Stimulated activated CD4-positive, alpha-beta T cell treated with anti-CD3 and anti-CD28 coated beads, Interleukin-15, amount 100 ng/mL, for 24 hours (primary cell): ENCODE data around the gene CDV3.
"Not testable (repeated sequence)": the region's sequence is repeated elsewhere in the genome, so short reads cannot be mapped to it uniquely, and the experiment has no call there.

ENCODE experiments used
- DNase-seq: peaks from one replicate; pipeline ENCODE4 v3.0.0-alpha.2; 2020

CDV3 gene

GRCh38 chr3:133573629-133574194, at the start of gene CDV3:
Gene CDV3, plus strand, starts transcription at chr3:133573686. Its CDS starts 359 bp downstream, at chr3:133574045.
- no peak for DNase-seq

GRCh38 chr3:133523758-133524157, 49.7 kb upstream of the CDV3 start:
- DNase-seq, result not testable (repeated sequence)

- DNase-seq, result no peak
Observed at GRCh38 chr3:133525435-133525834, 48.1 kb upstream of the CDV3 start.

GRCh38 chr3:133527081-133527715, 46.3 kb upstream of the CDV3 start:
- DNase-seq, result no peak

GRCh38 chr3:133529809-133530208, 43.7 kb upstream of the CDV3 start:
- no peak for DNase-seq

- no peak for DNase-seq
Observed at GRCh38 chr3:133531981-133532380, 41.5 kb upstream of the CDV3 start.

GRCh38 chr3:133532951-133533350, 40.5 kb upstream of the CDV3 start:
- no peak for DNase-seq

- DNase-seq, result no peak
Observed at GRCh38 chr3:133535971-133536881, 37.3 kb upstream of the CDV3 start.

- not testable (repeated sequence) for DNase-seq
Observed at GRCh38 chr3:133537131-133537530, 36.4 kb upstream of the CDV3 start.

GRCh38 chr3:133538154-133538553, 35.3 kb upstream of the CDV3 start:
- DNase-seq, result no peak

GRCh38 chr3:133540896-133541674, 32.4 kb upstream of the CDV3 start:
- no peak for DNase-seq

- no peak for DNase-seq
Observed at GRCh38 chr3:133542871-133543270, 30.6 kb upstream of the CDV3 start.

GRCh38 chr3:133544983-133545382, 28.5 kb upstream of the CDV3 start:
- not testable (repeated sequence) for DNase-seq

- no peak for DNase-seq
Observed at GRCh38 chr3:133547432-133548041, 25.9 kb upstream of the CDV3 start.

GRCh38 chr3:133548090-133548489, 25.4 kb upstream of the CDV3 start:
- DNase-seq, result no peak

- no peak for DNase-seq
Observed at GRCh38 chr3:133549565-133549964, 23.9 kb upstream of the CDV3 start.

- not testable (repeated sequence) for DNase-seq
Observed at GRCh38 chr3:133551589-133551988, 21.9 kb upstream of the CDV3 start.

- DNase-seq, result no peak
Observed at GRCh38 chr3:133561679-133562078, 11.8 kb upstream of the CDV3 start.

GRCh38 chr3:133562376-133562775, 11.1 kb upstream of the CDV3 start:
- DNase-seq, result no peak

- no peak for DNase-seq
Observed at GRCh38 chr3:133563186-133563591, 10.3 kb upstream of the CDV3 start.

GRCh38 chr3:133563816-133564215, 9.7 kb upstream of the CDV3 start:
- DNase-seq, result no peak

- no peak for DNase-seq
Observed at GRCh38 chr3:133568294-133569014, 5.0 kb upstream of the CDV3 start.
